HEK293 (cell line): ENCODE data around the gene TLE4.

Source experiments
- REPIN1 ChIP-seq: fragments of 450-650 bp; formaldehyde crosslinking; IDR thresholded peaks from 2 replicates; pipeline ENCODE4 v1.5.1; 2017; ENCODE audit warnings: missing biosample characterization, missing genetic modification characterization, low read depth
- YY1 ChIP-seq: fragments of 450-650 bp; formaldehyde crosslinking; IDR thresholded peaks from 2 replicates; pipeline ENCODE4 v1.5.1; 2018; ENCODE audit warnings: missing biosample characterization, missing genetic modification characterization
- ZNF335 ChIP-seq: fragments of 450-650 bp; formaldehyde crosslinking; conservative IDR thresholded peaks from 2 replicates; pipeline ENCODE4 v1.5.1; 2016; ENCODE audit warnings: missing biosample characterization, missing genetic modification characterization
- ZNF416 ChIP-seq: fragments of 450-650 bp; formaldehyde crosslinking; IDR thresholded peaks from 2 replicates; pipeline ENCODE4 v1.5.1; 2016; ENCODE audit warnings: missing biosample characterization, missing genetic modification characterization
- ZNF426 ChIP-seq: fragments of 450-650 bp; formaldehyde crosslinking; IDR thresholded peaks from 2 replicates; pipeline ENCODE4 v1.5.1; 2017; ENCODE audit warnings: missing biosample characterization, missing genetic modification characterization, mild to moderate bottlenecking, inconsistent platforms, moderate library complexity
- ZNF777 ChIP-seq: fragments of 450-650 bp; formaldehyde crosslinking; IDR thresholded peaks from 2 replicates; pipeline ENCODE4 v1.5.1; 2017; ENCODE audit warnings: missing biosample characterization, missing genetic modification characterization, borderline replicate concordance
- TF ChIP-seq, protein P1 (sequence below): fragments of 450-650 bp; formaldehyde crosslinking; IDR thresholded peaks from 2 replicates; pipeline ENCODE4 v1.5.1; 2016; ENCODE audit warnings: missing biosample characterization, missing genetic modification characterization
- TF ChIP-seq, protein P2 (sequence below): IDR thresholded peaks from 2 replicates; pipeline ENCODE4 v1.6.1; 2011; ENCODE audit warnings: mild to moderate bottlenecking, low read depth, low read length, borderline replicate concordance
- TF ChIP-seq, protein P3 (sequence below): sonication (generic); formaldehyde crosslinking; IDR thresholded peaks from 2 replicates; pipeline ENCODE4 v1.8.1; 2022; ENCODE audit warnings: mild to moderate bottlenecking, moderate library complexity, missing genetic modification reagents
- TF ChIP-seq, protein P4 (sequence below): fragments of 450-650 bp; formaldehyde crosslinking; IDR thresholded peaks from 2 replicates; pipeline ENCODE4 v1.5.1; 2016; ENCODE audit warnings: missing biosample characterization, missing genetic modification characterization

DNA sequence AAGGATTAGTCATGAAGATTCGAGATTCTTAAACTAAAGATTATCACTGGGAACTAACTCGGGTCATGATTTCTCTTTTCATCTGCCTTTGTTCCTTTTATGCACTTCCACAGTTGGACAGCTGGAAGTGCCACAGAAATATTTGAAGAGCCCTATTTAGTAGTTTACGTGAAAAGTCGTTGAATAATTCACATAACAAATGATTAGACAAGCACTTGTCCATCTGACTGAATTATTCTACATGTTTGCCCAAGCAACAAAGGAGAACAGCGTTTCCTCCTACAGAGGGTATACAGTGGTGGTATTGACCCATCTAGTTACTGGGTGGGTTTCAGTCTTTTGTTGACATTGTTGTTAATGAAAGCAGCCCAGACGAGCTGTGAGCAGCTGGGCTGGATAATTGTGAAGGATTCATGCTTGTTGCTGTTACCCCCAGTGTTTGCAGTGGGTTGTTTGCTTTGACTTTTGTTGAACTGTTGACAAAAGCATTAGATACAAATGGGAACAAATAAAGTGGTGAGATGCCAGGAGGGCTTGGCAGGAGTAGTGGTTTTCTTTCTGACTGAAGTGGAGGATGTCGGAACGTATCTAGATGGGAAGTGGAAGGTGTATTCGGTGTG lies 96.2 kb downstream of the TLE4 start:
- TF ChIP-seq ZNF335 (no peak), ZNF416 (no peak), ZNF777 (tag by site-specific recombination) (no peak), REPIN1 (no peak), YY1 (tag by site-specific recombination) (no peak), ZNF426 (tag by site-specific recombination) (no peak)
- TF ChIP-seq, protein P1, sequence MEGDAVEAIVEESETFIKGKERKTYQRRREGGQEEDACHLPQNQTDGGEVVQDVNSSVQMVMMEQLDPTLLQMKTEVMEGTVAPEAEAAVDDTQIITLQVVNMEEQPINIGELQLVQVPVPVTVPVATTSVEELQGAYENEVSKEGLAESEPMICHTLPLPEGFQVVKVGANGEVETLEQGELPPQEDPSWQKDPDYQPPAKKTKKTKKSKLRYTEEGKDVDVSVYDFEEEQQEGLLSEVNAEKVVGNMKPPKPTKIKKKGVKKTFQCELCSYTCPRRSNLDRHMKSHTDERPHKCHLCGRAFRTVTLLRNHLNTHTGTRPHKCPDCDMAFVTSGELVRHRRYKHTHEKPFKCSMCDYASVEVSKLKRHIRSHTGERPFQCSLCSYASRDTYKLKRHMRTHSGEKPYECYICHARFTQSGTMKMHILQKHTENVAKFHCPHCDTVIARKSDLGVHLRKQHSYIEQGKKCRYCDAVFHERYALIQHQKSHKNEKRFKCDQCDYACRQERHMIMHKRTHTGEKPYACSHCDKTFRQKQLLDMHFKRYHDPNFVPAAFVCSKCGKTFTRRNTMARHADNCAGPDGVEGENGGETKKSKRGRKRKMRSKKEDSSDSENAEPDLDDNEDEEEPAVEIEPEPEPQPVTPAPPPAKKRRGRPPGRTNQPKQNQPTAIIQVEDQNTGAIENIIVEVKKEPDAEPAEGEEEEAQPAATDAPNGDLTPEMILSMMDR: no peak
- TF ChIP-seq, protein P2, sequence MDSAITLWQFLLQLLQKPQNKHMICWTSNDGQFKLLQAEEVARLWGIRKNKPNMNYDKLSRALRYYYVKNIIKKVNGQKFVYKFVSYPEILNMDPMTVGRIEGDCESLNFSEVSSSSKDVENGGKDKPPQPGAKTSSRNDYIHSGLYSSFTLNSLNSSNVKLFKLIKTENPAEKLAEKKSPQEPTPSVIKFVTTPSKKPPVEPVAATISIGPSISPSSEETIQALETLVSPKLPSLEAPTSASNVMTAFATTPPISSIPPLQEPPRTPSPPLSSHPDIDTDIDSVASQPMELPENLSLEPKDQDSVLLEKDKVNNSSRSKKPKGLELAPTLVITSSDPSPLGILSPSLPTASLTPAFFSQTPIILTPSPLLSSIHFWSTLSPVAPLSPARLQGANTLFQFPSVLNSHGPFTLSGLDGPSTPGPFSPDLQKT: no peak
- TF ChIP-seq, protein P3, sequence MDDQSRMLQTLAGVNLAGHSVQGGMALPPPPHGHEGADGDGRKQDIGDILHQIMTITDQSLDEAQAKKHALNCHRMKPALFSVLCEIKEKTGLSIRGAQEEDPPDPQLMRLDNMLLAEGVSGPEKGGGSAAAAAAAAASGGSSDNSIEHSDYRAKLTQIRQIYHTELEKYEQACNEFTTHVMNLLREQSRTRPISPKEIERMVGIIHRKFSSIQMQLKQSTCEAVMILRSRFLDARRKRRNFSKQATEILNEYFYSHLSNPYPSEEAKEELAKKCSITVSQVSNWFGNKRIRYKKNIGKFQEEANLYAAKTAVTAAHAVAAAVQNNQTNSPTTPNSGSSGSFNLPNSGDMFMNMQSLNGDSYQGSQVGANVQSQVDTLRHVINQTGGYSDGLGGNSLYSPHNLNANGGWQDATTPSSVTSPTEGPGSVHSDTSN (CRISPR knock-in tag): no peak
- TF ChIP-seq, protein P4, sequence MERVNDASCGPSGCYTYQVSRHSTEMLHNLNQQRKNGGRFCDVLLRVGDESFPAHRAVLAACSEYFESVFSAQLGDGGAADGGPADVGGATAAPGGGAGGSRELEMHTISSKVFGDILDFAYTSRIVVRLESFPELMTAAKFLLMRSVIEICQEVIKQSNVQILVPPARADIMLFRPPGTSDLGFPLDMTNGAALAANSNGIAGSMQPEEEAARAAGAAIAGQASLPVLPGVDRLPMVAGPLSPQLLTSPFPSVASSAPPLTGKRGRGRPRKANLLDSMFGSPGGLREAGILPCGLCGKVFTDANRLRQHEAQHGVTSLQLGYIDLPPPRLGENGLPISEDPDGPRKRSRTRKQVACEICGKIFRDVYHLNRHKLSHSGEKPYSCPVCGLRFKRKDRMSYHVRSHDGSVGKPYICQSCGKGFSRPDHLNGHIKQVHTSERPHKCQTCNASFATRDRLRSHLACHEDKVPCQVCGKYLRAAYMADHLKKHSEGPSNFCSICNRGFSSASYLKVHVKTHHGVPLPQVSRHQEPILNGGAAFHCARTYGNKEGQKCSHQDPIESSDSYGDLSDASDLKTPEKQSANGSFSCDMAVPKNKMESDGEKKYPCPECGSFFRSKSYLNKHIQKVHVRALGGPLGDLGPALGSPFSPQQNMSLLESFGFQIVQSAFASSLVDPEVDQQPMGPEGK (tag by site-specific recombination): no peak
